Urinary bladder (tissue), 4 donors: Measurements from ENCODE around the gene S100A7. TPM values are rescaled to one million over a fixed set of nuclear protein-coding genes. Genes with fewer than 3 reads are reported as not detected.
A peak's percentile ranks its signal among the peaks of the same experiment; 100 is the strongest.

Source experiments
- DNase-seq: peaks from one replicate; pipeline ENCODE4 v3.0.0-alpha.2; 2015; ENCODE audit errors: extremely low spot score
- H3K27ac ChIP-seq: one replicate; pipeline ENCODE4 v1.5.1; 2013; ENCODE audit warnings: low read depth, mild to moderate bottlenecking, moderate library complexity
- H3K36me3 ChIP-seq: one replicate; pipeline ENCODE4 v1.6.1; 2013; ENCODE audit warnings: mild to moderate bottlenecking, moderate library complexity; ENCODE audit not compliant: insufficient read depth
- H3K4me1 ChIP-seq: one replicate; pipeline ENCODE4 v1.6.1; 2013; ENCODE audit warnings: mild to moderate bottlenecking, moderate library complexity; ENCODE audit not compliant: insufficient read depth
- H3K4me3 ChIP-seq: one replicate; pipeline ENCODE4 v1.5.1; 2013; ENCODE audit warnings: low read depth, low read length
- WGBS: extraction: QIAGEN DNeasy Blood & Tissue Kit; methylation state at CpG from one replicate; pipeline ENCODE4 v1.1.7; 2013; 5-methylcytosine and 5-hydroxymethylcytosine counted together
- polyA plus RNA-seq: library from polyadenylated mRNA; stranded (reverse); fragments of 200-250 nt; gene quantifications from one replicate; pipeline ENCODE4 v1.2.3, GENCODE V29; 2013
- total RNA-seq: library from RNA; depleted of rRNA; stranded (reverse); fragments of >200 nt; gene quantifications from one replicate; pipeline ENCODE4 v1.2.3, GENCODE V29; 2014
- donor health status: healthy with polysubstance abuse.
- donor health status: healthy.

S100A7 gene
- not detected for total RNA-seq
- not detected for polyA plus RNA-seq

DNA sequence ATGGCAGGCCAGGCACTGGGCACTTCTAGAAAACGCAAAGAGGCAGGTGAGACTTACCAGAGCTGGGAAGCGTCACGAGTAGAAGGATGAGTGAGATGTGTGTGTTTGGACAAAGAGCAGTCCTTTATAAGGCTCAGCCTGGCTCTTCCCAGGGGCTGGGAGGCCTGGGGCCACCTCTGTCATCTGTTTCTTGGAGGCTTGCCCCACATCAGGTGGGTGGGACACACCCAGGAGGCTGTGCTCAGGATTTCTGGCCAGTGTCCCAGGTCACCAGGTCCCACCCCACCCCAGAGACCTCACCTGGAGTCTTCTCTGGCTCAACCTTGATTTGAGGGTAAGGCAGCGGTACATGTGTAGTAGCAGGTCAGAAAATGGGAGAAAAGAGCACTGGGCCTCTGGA lies at the start of gene S100A7:
Gene S100A7, minus strand, starts transcription at position 101 of the 400 bp plus-strand sequence. CDS start 1,638 bp downstream, outside the sequence.
- 85% methylated on average over 4 of the region's 4 CpGs for WGBS
- Histone ChIP-seq H3K4me3 (no peak within 1 kb of the TSS), H3K36me3 (no peaks in the 10 kb centered on the region), H3K27ac (no peak within 1 kb of the TSS), H3K4me1 (no peaks in the 10 kb centered on the region)
- DNase-seq = no peak

DNA sequence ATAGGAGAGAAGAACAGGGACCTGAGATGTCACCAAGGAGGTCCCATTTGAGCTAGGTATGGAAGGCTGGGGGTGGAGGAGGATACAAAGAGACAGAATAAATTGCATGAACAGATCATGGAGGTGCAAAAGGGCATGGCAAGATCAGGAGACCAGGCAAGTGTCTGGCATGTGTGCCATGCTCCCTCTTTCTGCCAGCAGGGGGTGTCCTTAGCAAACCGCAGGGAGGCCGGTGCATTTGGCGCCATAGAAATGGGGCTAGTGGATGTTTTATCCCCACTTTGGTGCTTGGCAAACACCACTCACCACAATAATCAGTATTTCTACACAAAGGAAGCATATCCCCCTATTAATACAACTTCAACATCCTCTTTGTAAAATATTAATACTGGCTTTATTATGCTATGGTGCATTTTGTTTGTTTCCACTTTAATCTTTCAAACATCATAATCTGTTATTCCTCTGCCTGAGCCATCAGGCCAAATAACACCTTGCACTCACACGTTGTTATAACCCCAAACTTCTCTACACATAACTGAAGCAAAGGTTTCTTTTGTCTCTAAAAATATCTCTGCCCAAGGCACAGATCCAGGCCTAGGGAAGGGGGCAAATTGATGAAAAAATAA lies 49.4 kb upstream of the S100A7 start:
- no peak for DNase-seq

DNA sequence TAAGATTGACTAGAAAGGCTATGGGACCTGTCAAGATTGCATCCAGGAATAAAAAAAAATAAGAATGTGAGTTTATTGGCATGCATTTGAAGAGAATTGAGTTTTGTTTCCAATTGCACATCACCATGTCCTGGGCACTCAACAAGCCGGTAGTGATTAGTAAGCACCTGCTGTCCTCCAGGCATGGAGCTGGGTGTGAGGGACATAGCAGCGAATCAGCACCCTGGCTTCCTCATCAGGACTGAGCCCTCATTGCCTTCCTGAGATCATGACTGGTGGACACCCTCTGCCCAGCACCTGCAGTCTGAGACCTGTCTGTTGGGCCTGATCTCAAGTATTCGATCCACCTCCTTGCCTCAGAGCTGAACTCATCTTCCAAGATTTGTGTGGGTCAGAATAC lies 48.6 kb upstream of the S100A7 start:
- H3K4me1 ChIP-seq = no peaks in the 10 kb centered on the region
- 95% methylated on average over 3 of the region's 3 CpGs for WGBS
- no peak for DNase-seq
- H3K36me3 ChIP-seq = no peaks in the 10 kb centered on the region
- H3K4me3 ChIP-seq = no peak overlapping the region
- no peak overlapping the region for H3K27ac ChIP-seq

More for the DNA sequence above, 49.4 kb upstream of the S100A7 start:
- WGBS = 88% methylated on average over 4 of the region's 4 CpGs
- H3K4me3 ChIP-seq = no peak overlapping the region
- no peaks in the 10 kb centered on the region for H3K36me3 ChIP-seq
- H3K4me1 ChIP-seq = no peaks in the 10 kb centered on the region
- no peak overlapping the region for H3K27ac ChIP-seq

DNA sequence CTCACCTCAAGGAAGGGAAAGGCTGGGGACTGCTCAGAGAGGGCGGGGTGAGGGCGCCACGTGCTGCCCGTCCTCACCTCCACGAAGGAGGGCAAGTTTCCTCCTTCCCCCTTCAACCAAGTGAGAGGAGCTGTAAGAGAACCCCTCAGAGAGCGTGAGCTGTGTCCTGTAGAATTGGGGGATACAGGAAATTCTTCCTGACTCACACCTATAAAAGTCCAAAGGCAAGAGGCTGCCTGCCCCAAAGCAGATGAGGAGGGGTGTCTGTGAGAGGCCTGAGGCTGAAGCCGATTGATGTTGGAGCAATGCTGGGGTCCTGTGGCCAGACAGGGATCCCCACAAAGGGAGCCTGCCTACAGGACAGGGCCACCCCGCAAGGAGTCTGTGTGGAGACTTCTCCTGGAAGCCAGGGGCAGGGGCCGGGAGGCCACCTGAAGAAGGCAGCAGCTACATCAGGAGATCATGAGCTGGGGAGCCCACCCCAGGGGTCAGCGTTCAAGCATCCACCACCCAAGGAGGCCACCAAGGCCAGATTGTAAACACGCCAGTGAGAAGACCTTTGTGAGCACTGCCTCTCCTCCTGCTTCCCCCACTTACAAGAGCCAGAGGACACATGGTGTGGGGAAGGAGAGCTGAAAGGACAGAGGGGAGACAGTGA lies 47.6 kb upstream of the S100A7 start:
- Histone ChIP-seq H3K4me3 (no peak overlapping the region), H3K36me3 (no peaks in the 10 kb centered on the region), H3K4me1 (no peaks in the 10 kb centered on the region), H3K27ac (peak overlapping the region; percentile 77)
- no peak for DNase-seq
- WGBS = 84% methylated on average over 11 of the region's 11 CpGs

DNA sequence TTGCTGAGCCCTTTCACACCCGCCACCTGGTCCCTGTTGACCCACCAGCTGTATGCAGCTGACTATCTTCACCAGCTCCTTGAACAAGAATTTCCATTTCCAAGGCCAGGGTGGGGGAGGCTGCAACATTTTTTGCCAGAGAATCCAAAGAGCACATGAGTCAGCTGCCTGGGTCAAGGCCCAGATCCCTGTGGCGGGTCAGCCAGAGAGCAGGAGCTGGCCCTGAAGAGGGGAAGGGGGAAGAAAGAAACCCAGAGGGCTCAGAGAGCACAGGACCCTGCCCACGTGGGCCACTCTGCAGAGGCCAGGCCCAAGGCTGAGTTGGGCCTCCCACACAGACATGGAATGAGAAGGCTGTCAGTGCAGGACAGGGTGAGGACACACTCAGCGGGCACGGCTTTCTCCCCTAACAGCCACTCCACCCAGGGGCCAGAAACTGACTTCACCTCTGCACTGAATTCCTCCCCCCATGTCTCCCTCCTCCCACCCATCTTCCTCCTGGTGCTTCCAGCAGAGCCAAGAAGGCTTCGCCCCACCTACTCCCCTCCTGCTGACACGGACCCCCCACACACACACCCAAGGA lies 46.5 kb upstream of the S100A7 start:
- no peaks in the 10 kb centered on the region for H3K4me1 ChIP-seq
- no peak overlapping the region for H3K4me3 ChIP-seq
- H3K27ac ChIP-seq = peak overlapping the region; percentile 87
- DNase-seq = no peak
- WGBS = 28% methylated on average over 7 of the region's 7 CpGs
- H3K36me3 ChIP-seq = no peaks in the 10 kb centered on the region

DNA sequence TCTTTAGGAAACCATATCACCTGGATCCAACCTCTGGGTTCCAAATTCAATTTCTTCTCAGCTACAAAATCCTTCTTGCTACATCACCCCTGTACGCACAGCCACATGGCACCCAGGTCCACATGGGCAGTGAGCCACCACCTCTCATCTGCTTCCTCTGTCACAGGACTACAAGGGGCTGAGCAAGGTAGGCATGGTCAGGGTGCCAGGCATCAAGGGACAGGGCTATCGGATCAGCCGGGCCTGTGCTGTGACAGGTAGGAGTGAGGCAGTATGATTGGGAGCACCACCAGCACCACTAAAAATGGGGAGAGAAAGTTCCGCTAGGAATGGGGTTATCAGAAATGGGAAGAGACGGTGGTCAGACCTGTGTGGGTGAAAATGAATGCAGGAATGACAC lies 45.9 kb upstream of the S100A7 start:
- DNase-seq = no peak
- H3K27ac ChIP-seq = peak overlapping the region; percentile 13
- 72% methylated on average over 5 of the region's 5 CpGs for WGBS
- H3K4me3 ChIP-seq = no peak overlapping the region
- H3K4me1 ChIP-seq = no peaks in the 10 kb centered on the region
- H3K36me3 ChIP-seq = no peaks in the 10 kb centered on the region

DNA sequence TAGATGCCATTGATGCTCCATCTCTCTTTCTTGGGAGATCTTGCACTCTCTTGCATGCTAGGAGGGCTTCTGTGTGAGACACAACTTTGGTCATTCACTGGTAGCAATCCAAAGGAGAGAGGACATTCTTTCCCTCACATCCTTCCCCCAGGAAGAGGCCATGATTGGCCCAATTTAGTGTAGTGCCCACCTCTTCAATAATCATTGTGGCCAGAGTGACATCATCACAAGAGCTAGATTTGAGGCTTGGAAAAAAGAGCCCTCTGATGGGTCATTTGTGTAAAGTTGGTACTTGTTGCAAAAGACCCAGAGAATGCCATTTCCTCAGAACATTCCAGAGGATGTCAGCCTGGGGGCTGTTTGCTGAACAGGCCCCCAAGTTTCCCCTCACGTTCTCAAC lies 45.1 kb upstream of the S100A7 start:
- no peak for DNase-seq
- H3K4me3 ChIP-seq = no peak overlapping the region
- H3K27ac ChIP-seq = no peak overlapping the region
- no peaks in the 10 kb centered on the region for H3K36me3 ChIP-seq
- WGBS = 83% methylated on average over 1 of the region's 1 CpG
- no peaks in the 10 kb centered on the region for H3K4me1 ChIP-seq

DNA sequence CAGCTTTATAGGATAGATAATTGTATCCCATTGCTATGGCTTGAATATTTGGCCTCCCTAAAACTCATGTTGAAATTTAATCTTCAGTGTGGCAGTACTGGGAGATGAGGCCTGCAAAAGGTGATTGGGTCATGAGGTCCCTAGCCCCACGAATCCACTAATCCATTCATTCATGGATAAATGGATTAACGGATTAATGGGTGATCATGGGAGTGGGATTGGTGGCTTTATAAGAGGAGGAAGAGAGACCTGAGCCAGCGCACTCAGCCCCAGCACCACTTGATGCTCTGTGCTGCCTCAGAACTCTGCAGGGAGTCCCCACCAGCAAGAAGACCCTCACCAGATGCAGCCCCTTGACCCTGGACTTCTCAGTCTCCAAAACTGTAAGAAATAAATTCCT lies 43.3 kb upstream of the S100A7 start:
- no peak for DNase-seq
- Histone ChIP-seq H3K36me3 (no peaks in the 10 kb centered on the region), H3K4me3 (no peak overlapping the region), H3K4me1 (no peaks in the 10 kb centered on the region), H3K27ac (no peak overlapping the region)
- 84% methylated on average over 3 of the region's 3 CpGs for WGBS

DNA sequence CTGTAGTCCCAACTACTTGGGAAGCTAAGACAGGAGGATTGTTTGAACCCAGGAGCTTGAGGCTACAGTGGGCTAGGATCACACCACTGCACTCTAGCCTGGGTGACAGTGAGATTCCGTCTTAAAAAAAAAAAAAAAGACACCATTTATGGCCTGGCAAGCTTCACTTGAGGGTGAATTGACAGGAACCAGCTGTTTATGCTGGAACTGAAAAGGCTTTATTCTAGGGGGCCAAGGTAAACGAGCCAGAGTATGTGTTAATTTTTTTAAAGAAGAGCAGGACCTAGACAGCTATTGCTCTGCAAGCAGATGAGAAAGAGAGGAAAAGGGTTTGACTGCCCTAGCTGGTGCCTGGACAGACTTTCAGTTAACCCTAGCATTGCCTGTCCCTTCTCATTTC lies 38.3 kb upstream of the S100A7 start:
- H3K27ac ChIP-seq = no peak overlapping the region
- H3K4me1 ChIP-seq = no peaks in the 10 kb centered on the region
- H3K36me3 ChIP-seq = no peaks in the 10 kb centered on the region
- WGBS = 16% methylated on average over 2 of the region's 2 CpGs
- no peak overlapping the region for H3K4me3 ChIP-seq
- no peak for DNase-seq

DNA sequence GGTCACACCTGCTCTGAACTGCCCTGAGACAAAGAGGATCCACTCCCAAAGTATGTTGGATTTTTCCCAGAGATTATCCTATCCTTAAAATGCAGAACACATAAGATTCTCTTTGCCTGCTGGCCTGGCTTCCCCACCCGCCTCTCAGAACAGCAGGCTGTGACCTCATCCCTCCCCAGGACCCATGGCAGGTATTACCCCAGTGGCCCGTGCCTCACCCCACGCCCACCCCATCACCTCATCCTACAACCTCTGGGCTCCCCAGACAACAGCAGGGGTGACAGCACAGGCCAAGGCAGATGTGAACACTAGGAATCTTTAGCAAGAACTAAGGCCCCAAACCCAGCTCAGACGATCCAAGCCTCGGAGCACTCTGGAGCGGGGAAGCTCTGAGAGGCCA lies 35.1 kb upstream of the S100A7 start:
- 69% methylated on average over 6 of the region's 6 CpGs for WGBS
- Histone ChIP-seq H3K4me1 (no peaks in the 10 kb centered on the region), H3K4me3 (no peak overlapping the region), H3K36me3 (no peaks in the 10 kb centered on the region), H3K27ac (no peak overlapping the region)
- no peak for DNase-seq

DNA sequence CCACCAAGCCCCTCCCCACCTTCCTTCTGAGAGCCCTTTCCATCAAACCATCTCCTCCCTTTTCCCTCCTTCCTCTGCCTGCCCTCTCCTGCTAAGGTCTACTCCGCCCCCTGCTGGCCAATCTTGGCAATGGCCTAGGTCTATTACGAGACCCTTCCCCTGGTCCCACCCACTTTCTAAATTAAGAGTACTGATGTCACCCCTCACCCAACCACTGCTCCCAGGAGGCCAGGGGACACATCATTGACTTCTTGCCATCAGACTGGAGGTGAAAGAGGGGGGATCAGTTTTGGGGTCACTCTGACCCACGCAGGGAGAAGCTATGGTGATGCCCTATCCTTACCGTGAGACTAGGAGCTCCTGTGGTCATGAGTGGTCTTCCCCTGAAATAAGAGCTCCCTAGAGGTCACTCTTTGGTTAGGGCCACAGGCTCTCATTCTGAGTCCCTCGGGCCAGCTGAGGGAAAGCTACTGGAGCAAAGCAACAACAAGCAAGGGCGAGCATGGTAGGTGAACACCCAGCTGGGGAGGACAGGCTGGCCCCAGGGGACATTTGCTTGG lies 34.6 kb upstream of the S100A7 start:
- no peak overlapping the region for H3K4me3 ChIP-seq
- H3K36me3 ChIP-seq = no peaks in the 10 kb centered on the region
- no peak overlapping the region for H3K27ac ChIP-seq
- H3K4me1 ChIP-seq = no peaks in the 10 kb centered on the region
- no peak for DNase-seq
- 48% methylated on average over 6 of the region's 6 CpGs for WGBS

DNA sequence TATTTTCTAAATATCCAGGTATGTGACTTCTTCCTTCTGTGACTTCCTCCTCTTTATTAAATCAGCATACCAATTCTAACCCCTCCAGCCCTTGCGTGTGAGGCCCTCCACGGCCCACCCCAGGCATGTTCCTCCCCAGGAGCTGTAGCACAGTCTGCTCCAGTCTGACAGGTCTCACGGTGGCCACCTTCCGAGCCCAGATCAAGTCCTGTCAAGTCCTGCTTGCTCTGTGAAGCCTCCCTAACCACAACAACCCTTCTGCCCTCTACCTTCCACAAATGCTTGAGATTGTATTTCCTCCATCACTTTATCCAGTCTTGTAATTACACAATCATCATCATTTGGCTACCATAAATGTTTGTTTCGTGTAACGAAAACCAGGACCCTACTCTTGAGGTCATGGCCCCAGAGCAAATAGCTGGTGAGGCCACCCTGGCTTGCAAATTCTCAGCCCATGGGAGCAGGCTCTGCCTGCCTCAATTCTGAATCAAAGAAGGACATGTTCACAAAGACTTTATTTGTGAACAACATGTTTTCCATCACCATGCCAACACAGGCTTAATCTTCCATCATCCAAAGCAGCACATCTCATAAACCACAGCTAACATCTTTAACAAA lies 33.0 kb upstream of the S100A7 start:
- no peaks in the 10 kb centered on the region for H3K4me1 ChIP-seq
- 69% methylated on average over 6 of the region's 6 CpGs for WGBS
- no peak for DNase-seq
- H3K4me3 ChIP-seq = no peak overlapping the region
- H3K36me3 ChIP-seq = no peaks in the 10 kb centered on the region
- peak overlapping the region; percentile 66 for H3K27ac ChIP-seq

DNA sequence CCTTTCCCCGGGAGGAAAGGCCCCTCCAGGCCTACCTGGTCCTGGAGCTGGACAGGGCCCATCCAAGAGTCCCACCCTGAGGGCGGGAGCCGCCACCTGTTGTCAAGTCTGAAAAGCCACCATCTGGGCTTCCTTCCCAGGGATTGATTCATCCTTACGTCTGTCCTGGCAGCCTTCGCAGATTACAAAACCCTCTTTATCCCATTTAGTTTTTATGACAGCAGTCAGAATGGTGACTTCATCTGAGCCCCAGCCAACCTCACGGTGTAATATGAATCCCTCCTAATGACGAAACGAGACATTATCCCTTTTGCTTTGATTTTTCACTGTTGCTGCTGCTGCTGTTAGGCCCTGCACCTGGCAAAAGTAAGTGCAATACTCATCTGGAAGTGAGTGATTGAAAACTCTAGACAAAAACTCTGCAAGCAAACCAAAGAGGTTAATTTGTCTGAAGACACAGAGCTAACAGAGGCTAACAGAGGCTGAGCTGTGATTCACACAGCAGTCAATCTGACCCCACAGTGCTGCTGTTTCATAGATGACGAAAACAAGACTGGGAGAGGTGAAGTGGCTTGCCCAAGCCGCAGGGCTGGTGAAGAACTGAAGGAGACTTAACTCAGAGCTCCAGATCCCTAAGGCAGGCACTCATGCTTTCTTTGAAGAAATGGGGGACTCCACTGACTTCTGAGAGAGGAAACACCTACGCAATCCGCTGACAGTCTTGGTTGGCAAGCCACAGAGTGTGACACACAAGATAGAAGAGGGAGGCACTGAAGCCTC lies 30.0 kb upstream of the S100A7 start:
- no peak overlapping the region for H3K4me3 ChIP-seq
- no peaks in the 10 kb centered on the region for H3K36me3 ChIP-seq
- H3K27ac ChIP-seq = peak overlapping the region; percentile 53
- DNase-seq = no peak
- H3K4me1 ChIP-seq = no peaks in the 10 kb centered on the region
- WGBS = 25% methylated on average over 12 of the region's 12 CpGs
